AG04450 (cell line): ENCODE results near the gene NYAP1. TPM values are rescaled to one million over a fixed set of nuclear protein-coding genes. Genes with fewer than 3 reads are reported as not detected.
"Not testable (repeated sequence)": the region's sequence is repeated elsewhere in the genome, so short reads cannot be mapped to it uniquely, and the experiment has no call there.

ENCODE experiments used
- CTCF ChIA-PET: fragments of 300-600, 350-600 bp; formaldehyde crosslinking; extraction: SDS; loops from one replicate; lab custom pipeline; 2022; ENCODE audit warnings: antibody characterized with exemption, inconsistent platforms; lab: Charles Lee
- POLR2A ChIA-PET: fragments of 350-600 bp; formaldehyde crosslinking; extraction: SDS; loops from one replicate; lab custom pipeline; 2021; ENCODE audit warnings: antibody characterized with exemption, inconsistent platforms; lab: Yijun Ruan, JAX
- DNase-seq: peaks from one replicate; pipeline ENCODE4 v3.0.0-alpha.2; 2011; ENCODE audit warnings: low read depth, low spot score
- H3K27ac ChIP-seq: one replicate; pipeline ENCODE4 v1.5.1; 2012; ENCODE audit warnings: low read depth, low read length, control low read depth
- H3K27me3 ChIP-seq: one replicate; pipeline ENCODE4 v1.6.0; 2012; ENCODE audit warnings: low read length; ENCODE audit not compliant: control insufficient read depth, insufficient read depth
- H3K4me3 ChIP-seq: 2 replicates; pipeline ENCODE4 v1.5.1; 2011; ENCODE audit warnings: mild to moderate bottlenecking, low read depth, low read length, control low read depth
- H3K9me3 ChIP-seq: 2 replicates; pipeline ENCODE4 v1.5.1; 2012; ENCODE audit warnings: low read length; ENCODE audit not compliant: control insufficient read depth, insufficient read depth
- CTCF ChIP-seq: IDR thresholded peaks from 2 replicates; pipeline ENCODE4 v1.5.1; 2011; ENCODE audit warnings: low read depth, low read length, control low read depth, inconsistent platforms
- polyA plus RNA-seq: library from polyadenylated mRNA; depleted of rRNA; stranded (reverse); fragments of >200 nt; gene quantifications from 2 replicates; pipeline ENCODE4 v1.2.3, GENCODE V29; 2011

The NYAP1 gene
- polyA plus RNA-seq, 1 experiment: 0.35 TPM

- DNase-seq: no peak
- Histone ChIP-seq H3K27me3 (no peaks in the 10 kb centered on the region), H3K27ac (no peak overlapping the region), H3K9me3 (no peaks in the 10 kb centered on the region), H3K4me3 (no peak overlapping the region)
- no peak for TF ChIP-seq CTCF
- ChIA-PET POLR2A (interaction anchor here (0.6 to 1.8 kb wide), 4 partner anchors 9 to 149 kb away, joined by 3 to 6 read pairs (median 5); partner anchors contain the start of genes FBXO24, LRCH4 and ZCWPW1), CTCF (interaction anchor here (1.3 kb wide), 1 partner anchor 254 kb away, joined by 3 read pairs; no protein-coding TSS in a partner anchor)
Observed at GRCh38 chr7:100437150-100438100, 46.3 kb upstream of the NYAP1 start.

- Histone ChIP-seq H3K4me3 (no peak overlapping the region), H3K27ac (no peak overlapping the region), H3K9me3 (no peaks in the 10 kb centered on the region), H3K27me3 (no peaks in the 10 kb centered on the region)
- no peak for DNase-seq
- no peak for TF ChIP-seq CTCF
- ChIA-PET CTCF (interaction anchor here (1.3 kb wide), 1 partner anchor 254 kb away, joined by 3 read pairs; no protein-coding TSS in a partner anchor), POLR2A (interaction anchor here (1.8 kb wide), 1 partner anchor 148 kb away, joined by 6 read pairs; the partner anchor contains the start of genes FBXO24 and LRCH4)
Observed at GRCh38 chr7:100438172-100438571, 45.6 kb upstream of the NYAP1 start.

- H3K9me3 ChIP-seq, H3K27me3 ChIP-seq: not testable (repeated sequence)
- CTCF ChIA-PET: interaction anchor here (0.7 kb wide), 1 partner anchor 31 kb away, joined by 3 read pairs; no protein-coding TSS in a partner anchor
Observed at GRCh38 chr7:100438731-100439130, 45.0 kb upstream of the NYAP1 start.

GRCh38 chr7:100439244-100439643, 44.5 kb upstream of the NYAP1 start:
- not testable (repeated sequence) for H3K9me3 ChIP-seq, H3K27me3 ChIP-seq, H3K4me3 ChIP-seq, DNase-seq
- ChIA-PET CTCF (interaction anchor here (0.7 kb wide), 1 partner anchor 30 kb away, joined by 3 read pairs; no protein-coding TSS in a partner anchor), POLR2A (interaction anchor here (0.6 to 1.6 kb wide), 4 partner anchors 11 to 267 kb away, joined by 3 to 17 read pairs (median 5); partner anchors contain the start of genes POP7 and ZCWPW1)
- H3K27ac ChIP-seq: peak overlapping the region; percentile 96

More at GRCh38 chr7:100438731-100439130, 45.0 kb upstream of the NYAP1 start:
- not testable (repeated sequence) for H3K27ac ChIP-seq, H3K4me3 ChIP-seq, DNase-seq
- POLR2A ChIA-PET: interaction anchor here (0.6 to 1.6 kb wide), 2 partner anchors 10 to 13 kb away, joined by 4 to 17 read pairs; partner anchors contain the start of gene ZCWPW1

- no peaks in the 10 kb centered on the region for H3K27me3 ChIP-seq
- ChIA-PET POLR2A (interaction anchor here (0.7 to 1.0 kb wide), 3 partner anchors 10 to 118 kb away, joined by 3 to 4 read pairs (median 4); partner anchors contain the start of gene ZCWPW1), CTCF (interaction anchor here (1.1 kb wide), 1 partner anchor 8 kb away, joined by 3 read pairs; no protein-coding TSS in a partner anchor)
- no peaks in the 10 kb centered on the region for H3K9me3 ChIP-seq
- no peak overlapping the region for H3K4me3 ChIP-seq
- no peak for TF ChIP-seq CTCF
- no peak for DNase-seq
- H3K27ac ChIP-seq: peak overlapping the region; percentile 21
Observed at GRCh38 chr7:100441641-100442535, 41.8 kb upstream of the NYAP1 start.
